Dermis blood vessel endothelial cell (primary cell): ENCODE data around the gene GJB4. TPM values are rescaled to one million over a fixed set of nuclear protein-coding genes. Genes with fewer than 3 reads are reported as not detected.
A peak's percentile ranks its signal among the peaks of the same experiment; 100 is the strongest.
"Not testable (repeated sequence)": the region's sequence is repeated elsewhere in the genome, so short reads cannot be mapped to it uniquely, and the experiment has no call there.

Source experiments
- DNase-seq: peaks from one replicate; pipeline ENCODE4 v3.0.0; 2010
- total RNA-seq: library from RNA; depleted of rRNA; stranded (reverse); fragments of >200 nt; gene quantifications from 2 replicates; pipeline ENCODE4 v1.2.3, GENCODE V29; 2014

GJB4 gene
- 0.05 TPM in 1 of 2 replicates, not detected in the other for total RNA-seq

DNA sequence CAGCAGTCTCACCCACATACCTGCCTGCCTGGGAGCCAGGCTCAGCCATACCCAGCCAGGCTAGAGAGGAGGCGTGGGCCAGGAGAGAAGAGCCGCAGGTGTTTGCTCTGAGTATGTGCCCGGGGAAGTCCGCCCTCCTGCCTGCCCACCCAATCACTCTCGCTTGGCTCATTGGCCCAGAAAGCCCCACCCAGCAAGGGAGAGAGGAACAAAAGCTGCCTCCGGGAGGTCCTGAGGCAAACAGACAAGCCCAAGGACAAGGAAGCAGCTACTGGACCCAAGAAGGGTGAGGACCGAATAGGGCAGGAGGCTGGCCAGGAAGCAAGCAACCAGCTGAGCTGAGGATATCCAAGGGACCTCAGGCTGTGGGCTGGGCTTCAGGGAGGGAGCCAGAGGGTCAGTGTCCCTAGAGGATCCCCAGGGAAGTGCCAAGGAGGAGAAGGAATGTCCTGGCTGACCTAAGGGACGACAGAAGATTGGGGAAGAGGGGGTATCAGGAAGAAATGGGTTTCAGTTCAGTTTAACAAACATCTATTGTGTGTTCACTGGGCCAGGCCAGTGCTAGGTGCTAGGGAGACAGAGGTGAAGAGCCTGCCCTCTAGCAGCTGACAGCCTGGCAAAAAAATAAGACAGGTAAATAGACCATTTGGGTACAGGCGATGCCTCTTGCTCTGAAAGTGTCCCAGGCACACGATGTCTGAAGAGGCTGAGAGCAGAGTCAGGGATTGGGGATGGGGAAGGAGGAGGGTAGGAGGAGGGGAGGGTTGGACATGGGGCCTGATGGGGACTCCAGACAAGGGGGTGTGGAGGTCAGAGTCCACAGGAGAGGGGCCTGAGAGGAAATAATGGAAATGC, at the start of gene GJB4:
TSS of gene GJB4 (plus strand) at position 238 of the 855 bp plus-strand sequence. CDS start 1,515 bp downstream, outside the sequence.
- DNase-seq = no peak

DNA sequence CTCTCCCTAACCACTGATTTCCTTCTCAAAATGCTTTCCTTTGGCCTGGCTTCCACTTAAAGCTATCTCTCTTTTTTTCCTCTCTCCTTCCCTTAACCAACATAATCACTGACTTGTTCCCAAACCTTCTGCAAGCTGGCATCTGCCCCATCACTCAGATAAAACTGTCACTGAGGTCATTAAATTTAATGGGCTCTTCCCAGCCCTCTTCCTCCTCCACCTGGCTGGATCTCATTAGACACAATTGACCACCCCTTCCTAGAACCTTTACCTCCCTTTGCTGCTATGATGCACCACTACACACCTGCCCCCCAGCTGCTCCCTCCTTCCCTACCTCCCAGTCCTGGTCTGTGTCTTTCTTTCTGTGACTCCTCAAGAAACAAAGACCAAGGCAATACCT, 48.7 kb upstream of the GJB4 start:
- no peak for DNase-seq

- DNase-seq = no peak
Observed at GRCh38 chr1:34711485-34711884, 48.1 kb upstream of the GJB4 start.

DNA sequence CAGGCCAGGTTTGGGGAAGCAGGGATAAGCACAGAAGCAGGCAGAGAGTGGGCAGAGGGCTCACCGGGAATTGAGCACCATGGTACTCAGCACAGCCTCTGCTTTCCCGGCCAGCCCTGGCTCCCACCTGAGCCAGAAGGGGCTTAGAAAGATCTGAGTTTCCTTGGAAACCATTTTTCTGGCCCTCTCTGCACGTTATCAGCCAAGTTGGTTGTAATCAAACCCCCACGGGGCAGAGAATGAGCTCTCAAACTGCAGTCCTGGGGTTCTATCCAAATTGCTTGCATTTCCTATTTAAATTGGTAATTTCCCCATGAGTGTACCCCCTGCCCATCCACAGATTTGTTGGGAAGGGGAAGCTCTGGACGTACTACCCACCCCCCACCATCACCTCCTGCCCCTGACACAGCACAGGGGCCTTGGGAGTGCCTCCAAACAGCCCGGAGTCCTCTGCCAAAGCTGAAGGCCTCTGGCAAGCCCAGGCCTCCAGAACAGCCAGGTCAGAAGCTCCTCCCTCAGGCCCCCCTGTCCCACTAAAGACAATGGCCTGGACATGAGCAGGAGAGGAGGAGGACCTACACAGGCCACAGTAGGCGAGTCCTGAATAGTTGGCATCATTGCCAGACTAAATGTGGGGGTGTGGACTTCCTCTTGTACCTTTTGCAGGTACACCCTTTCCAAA, 47.4 kb upstream of the GJB4 start:
- no peak for DNase-seq

DNA sequence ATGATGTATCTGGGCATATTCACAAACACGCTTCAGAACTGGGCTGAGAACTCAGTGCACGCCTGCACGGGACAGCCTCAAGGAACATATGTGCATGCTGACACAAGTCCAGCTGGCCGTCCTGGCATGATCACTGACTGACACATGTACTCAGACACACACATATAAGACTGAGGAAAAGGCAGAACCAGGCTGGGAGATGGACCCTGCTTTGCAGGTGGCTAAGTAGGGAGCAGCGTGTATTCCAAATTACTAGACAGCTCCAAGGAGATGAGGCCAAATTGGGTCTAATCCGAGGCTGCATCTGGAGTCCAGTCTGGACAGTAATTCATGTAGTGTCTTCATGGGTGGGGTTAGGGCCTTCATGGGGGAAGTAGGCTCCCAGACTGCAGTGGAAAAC, 46.1 kb upstream of the GJB4 start:
- no peak for DNase-seq

- no peak for DNase-seq
Observed at GRCh38 chr1:34714386-34714785, 45.2 kb upstream of the GJB4 start.

DNA sequence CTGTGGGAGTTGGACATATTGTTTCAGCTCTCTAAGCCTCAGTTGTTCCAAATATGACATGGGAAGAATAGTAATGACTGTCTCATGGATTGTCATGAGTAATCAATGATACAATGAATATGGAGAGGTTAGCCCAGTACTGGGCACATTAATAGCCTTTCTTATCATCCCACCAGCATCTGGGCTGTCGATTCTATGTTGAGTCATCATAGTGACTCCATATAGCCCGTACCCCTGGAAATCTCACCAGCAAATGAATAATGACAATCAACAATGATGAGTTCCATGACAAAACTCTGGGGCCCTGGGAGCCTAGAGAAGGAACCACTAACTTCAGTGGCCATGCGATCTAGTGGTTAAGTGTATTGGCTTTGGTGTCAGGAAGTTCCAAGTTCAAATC, 44.4 kb upstream of the GJB4 start:
- no peak for DNase-seq

DNA sequence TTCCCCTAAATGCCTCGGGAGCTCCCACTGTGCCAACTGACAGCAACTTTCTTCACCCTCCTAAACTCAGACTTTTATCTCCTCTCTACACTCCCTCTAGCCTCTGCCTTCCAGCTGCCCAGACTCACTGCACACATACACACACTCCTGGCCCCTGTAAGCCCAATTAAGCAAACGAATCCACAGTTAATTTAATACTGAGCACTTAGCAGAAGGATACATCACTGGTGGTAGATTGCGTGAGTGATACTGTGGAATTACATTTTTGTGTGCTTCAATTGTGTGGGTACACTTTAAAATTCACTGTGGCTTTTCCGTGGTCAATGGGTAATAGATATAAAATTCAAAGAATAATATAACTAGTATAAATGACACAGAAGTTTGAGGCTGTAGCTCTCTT, 38.3 kb upstream of the GJB4 start:
- no peak for DNase-seq

DNA sequence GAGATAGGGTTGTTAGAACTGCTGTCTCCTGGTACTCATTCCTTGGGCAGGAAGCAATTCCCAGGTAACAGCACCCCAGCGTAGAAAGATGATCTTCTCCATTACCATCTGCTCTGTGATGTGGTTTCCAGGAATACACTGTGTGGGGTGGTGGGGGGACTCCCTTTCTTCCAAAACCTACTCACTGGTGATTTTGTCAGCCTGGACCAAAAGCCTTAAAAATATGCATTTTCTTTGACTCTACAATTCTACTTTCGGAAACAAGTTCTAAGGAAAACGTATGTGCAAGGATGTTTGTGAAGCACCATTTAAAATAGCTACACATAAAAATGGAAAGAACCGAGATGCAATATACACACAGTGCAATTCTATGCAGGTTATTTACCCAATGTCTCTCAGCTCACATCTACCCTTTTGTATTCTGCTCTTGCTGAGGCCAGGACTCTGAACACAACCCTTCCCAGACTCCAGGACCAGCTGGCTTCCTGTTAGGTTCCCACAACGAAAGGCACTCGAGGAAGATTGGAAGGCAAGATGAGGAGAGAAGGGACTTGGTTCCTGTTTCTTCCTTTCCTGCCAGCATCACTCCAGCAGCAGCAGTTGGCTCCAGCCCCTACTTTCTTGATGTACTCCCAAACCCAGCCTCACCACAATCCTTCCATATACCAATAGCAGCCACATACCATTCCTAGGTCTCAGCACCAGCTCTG, 37.7 kb upstream of the GJB4 start:
- DNase-seq = no peak

DNA sequence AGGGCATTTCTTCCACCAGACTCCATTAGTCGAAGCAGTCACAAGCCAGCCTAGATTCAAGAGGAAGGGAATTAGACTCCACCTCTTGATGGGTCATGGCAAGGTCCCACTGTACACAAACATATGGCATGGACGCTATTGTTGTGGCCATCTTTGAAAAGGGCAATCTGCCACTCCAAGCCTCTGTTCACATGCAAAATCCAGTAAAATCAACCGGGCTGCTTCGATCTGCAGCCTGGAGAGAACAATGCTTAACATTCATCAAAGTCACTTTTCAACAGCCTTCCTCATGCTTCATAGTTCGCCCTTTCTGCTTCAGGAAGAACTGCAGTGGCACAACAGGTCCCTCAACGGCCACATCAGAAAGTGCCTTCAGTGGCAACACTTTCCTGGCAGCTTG, 32.7 kb upstream of the GJB4 start:
- no peak for DNase-seq

DNA sequence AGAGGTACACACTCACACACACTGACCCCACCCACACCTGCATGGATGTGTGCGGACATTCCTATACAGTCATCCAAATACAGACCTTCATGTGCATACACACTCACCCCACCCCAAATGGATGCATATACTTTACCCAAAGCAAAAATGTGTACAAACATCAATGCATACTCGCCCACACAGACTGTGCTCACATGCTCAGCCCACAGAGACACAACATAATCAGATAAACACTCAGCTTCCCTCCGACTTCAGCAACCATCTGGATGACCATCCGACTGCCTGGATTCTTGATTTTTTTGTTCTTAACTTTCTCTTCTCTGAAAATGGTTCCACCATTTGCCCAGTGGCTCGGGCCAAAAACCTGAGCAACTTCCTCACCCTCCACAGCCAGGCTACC, 29.1 kb upstream of the GJB4 start:
- no peak for DNase-seq

GRCh38 chr1:34732831-34733230, 26.7 kb upstream of the GJB4 start:
- not testable (repeated sequence) for DNase-seq

DNA sequence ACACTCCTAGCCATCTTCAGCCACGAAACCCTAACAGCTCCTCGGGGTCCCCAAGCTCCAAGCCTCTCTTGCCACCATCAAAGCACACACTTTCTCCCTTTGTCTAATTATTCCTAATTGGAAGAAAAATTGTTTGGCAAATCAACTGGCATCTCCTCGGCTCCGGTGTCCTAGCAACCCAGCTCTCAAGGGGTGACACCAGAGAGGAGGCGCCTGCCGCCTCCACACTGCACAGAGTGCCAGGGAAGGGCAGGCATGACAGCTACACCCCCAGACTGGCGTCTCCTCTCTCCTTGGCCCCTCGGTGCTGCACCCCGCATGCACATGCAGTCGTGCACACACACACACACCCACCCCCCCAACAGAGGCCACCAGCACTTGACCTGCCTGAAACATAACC, 22.8 kb upstream of the GJB4 start:
- DNase-seq = no peak

DNA sequence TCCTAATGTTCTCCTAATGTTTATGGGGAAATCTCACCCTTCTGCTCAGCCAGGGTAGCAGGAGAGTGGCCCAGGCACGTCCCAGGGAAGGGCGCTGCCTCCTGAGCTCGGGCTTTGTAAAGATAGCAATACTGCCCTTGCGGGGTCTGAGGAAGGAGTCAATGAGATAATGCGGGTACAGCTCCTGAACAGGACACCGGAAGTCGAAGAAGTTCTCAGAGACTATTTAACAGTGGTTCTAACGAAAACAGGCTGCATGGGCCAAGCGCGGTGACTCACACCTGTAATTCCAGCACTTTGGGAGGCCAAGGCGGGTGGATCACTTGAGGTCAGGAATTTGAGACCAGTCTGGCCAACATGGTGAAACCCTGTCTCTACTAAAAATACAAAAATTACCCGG, 22.3 kb upstream of the GJB4 start:
- DNase-seq = not testable (repeated sequence)

DNA sequence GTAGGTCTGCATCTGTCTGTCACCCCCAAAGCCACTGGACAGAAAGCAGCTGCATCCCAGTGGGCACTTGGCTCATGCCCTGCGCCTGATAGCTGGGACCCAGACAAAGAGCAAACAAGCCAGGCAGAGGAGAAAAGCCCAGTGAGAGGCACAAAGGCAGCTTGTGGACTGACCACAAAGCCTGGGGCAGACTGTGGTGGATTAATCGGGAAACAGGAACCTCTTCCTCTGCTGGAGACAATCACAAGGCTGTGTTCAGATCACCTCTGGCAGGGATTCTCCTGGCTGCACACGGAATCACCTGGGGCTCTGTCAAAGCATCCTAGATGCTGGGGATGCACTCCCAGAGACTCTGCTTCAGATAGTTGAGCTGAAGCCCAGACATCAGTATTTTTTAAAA, 19.9 kb upstream of the GJB4 start:
- DNase-seq = no peak

DNA sequence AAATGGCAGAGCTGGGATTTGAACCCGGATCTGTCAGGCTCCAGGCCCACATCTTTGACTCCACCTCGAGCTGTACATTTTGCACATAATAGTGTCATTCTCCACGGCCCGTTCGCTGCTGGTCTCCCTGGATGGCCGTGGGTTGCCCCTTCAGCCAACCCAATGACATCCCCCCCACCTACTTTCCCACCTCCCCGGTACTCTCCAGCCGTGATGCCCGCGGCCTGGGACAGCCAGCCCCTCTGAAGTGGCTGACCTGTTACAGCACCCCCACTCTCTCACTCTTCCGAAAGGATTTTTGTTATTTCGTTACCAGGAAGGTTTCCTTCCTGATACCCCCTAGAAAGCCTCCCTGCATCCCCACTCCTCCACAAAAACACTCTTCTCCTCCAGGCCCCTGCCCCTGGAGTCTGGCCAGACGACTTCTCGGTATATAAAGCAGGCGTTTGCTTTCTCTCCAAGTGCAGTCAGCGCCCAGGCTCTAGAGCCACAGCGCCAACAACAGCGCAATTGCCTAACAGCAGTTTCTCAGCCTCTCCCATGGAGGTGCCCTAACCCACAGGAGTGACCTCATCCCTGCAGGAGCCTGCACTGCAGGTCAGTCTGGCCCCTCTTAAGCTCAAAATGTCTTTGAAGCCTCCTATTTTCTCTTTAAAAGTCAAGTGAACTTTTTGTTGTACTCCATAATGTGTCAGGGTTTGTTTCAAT, 19.2 kb upstream of the GJB4 start:
- no peak for DNase-seq

DNA sequence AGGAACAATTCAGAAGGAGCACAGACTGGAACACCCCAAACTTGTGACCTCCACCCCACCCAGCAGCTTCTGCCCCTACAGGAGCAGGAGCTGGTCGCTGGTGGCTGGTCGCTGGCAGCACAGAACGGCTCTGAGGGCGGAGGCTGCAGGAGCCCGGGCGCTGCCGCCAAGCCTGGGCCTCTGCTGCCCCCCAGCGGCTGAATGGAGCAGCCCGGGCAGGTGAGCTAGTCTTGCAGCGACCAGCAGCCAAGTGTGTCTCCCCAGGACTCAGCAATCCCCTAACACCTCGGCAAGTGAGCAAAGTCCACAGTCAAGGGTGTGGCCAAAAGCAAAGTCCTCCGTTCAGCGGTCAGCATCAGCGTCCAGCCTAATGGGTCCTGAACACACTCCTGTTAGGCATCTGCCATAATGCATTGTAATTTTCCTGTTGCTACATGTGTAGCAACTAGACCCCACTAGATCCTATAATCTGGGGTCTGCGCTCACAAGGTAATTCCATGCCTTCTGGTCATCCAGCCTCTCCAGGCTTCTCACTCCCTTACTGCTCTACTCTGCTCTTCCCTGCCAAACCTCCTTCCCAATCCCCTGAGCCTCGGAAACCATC, 16.8 kb upstream of the GJB4 start:
- DNase-seq = peak; percentile 81

DNA sequence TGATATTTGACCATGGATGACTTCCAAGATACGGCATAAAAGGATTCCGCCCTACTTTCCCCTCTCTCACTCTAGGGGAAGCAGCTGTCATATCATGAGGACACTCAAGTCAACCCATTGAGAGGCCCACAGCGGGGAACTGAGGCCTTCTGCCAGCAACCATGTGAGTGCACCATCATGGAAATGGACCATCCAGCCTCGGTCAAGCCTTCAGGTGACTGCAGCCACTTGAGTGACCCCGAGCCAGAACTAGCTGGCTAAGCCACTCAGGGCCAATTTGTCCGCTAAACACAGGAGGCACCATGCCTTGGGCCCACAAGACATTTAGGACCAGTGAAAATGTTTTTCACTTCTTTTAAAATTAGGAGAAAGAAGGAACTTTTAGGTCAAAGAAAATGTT, 15.8 kb upstream of the GJB4 start:
- DNase-seq = no peak

GRCh38 chr1:34744851-34745250, 14.7 kb upstream of the GJB4 start:
- DNase-seq = no peak

DNA sequence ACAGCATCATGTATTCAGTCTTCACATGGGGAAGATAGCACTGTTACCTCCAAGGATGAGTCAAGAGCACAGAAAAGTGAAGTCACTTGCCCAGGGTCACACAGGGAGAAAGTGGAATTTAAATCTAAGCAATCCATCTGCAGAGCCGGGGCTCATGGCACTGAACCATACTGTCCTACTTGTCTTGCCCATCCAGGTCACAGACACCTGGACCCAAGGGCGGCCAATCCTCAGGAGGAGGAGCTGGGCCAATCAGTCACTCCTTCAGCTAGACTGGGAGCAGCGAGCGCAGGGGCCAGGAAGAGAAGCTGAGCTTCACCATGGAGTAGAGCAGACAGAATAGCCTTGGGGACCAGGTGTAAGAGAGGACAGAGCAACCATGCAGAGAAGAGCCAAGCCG, 13.9 kb upstream of the GJB4 start:
- no peak for DNase-seq

GRCh38 chr1:34746101-34746500, 13.4 kb upstream of the GJB4 start:
- DNase-seq = no peak
